ENCODE data around the gene EVA1A.
"Not testable (repeated sequence)": the region's sequence is repeated elsewhere in the genome, so short reads cannot be mapped to it uniquely, and the experiment has no call there.

The EVA1A gene

GRCh38 chr2:75480971-75481836 lies 79.5 kb downstream of the EVA1A start:
- peak; percentile 72 for DNase-seq

- not testable (repeated sequence) for DNase-seq
These were observed 83.0 kb downstream of the EVA1A start for GRCh38 chr2:75477696-75478095.

- DNase-seq, result no peak
These were observed 84.0 kb downstream of the EVA1A start for GRCh38 chr2:75476761-75477160.

- no peak for DNase-seq
These were observed 84.8 kb downstream of the EVA1A start for GRCh38 chr2:75475976-75476375.

GRCh38 chr2:75475049-75475448 lies 85.7 kb downstream of the EVA1A start:
- no peak for DNase-seq

- no peak for DNase-seq
These were observed 86.6 kb downstream of the EVA1A start for GRCh38 chr2:75474115-75474514.

GRCh38 chr2:75466708-75467311 lies 93.9 kb downstream of the EVA1A start:
- DNase-seq, result peak; percentile 20

GRCh38 chr2:75465317-75465984 lies 95.3 kb downstream of the EVA1A start:
- peak; percentile 19 for DNase-seq

GRCh38 chr2:75464348-75464946 lies 96.3 kb downstream of the EVA1A start:
- DNase-seq, result peak; percentile 18

- no peak for DNase-seq
These were observed 98.0 kb downstream of the EVA1A start for GRCh38 chr2:75462721-75463120.

- no peak for DNase-seq
These were observed 98.5 kb downstream of the EVA1A start for GRCh38 chr2:75462206-75462605.

GRCh38 chr2:75460630-75461029 lies 100.1 kb downstream of the EVA1A start:
- DNase-seq, result no peak

- no peak for DNase-seq
These were observed 101.0 kb downstream of the EVA1A start for GRCh38 chr2:75459565-75460310.

- no peak for DNase-seq
These were observed 102.5 kb downstream of the EVA1A start for GRCh38 chr2:75458201-75458600.

GRCh38 chr2:75456825-75457224 lies 103.9 kb downstream of the EVA1A start:
- no peak for DNase-seq

- no peak for DNase-seq
These were observed 104.6 kb downstream of the EVA1A start for GRCh38 chr2:75456111-75456510.

GRCh38 chr2:75454241-75454620 lies 106.5 kb downstream of the EVA1A start:
- DNase-seq, result no peak

- DNase-seq, result no peak
These were observed 107.1 kb downstream of the EVA1A start for GRCh38 chr2:75453384-75454240.

- DNase-seq, result no peak
These were observed 110.7 kb downstream of the EVA1A start for GRCh38 chr2:75450068-75450467.

- no peak for DNase-seq
These were observed 113.6 kb downstream of the EVA1A start for GRCh38 chr2:75447176-75447575.

Measured in NCI-H2081 treated with DMSO at 0.1 percent for 48 hours (cell line).